SK-N-SH (cell line): ENCODE measurements around the gene OAF. TPM values are rescaled to one million over a fixed set of nuclear protein-coding genes. Genes with fewer than 3 reads are reported as not detected.

Source experiments
- CTCF ChIA-PET: fragments of 300-600, 350-600 bp; formaldehyde crosslinking; extraction: SDS; loops from one replicate; lab custom pipeline; 2021; lab: Yijun Ruan, JAX
- POLR2A ChIA-PET: fragments of 350-600 bp; sonication (Branson Sonifier 250); formaldehyde crosslinking; extraction: SDS; loops from one replicate; lab custom pipeline; 2020; ENCODE audit warnings: antibody characterized with exemption, inconsistent platforms; lab: Yijun Ruan, JAX
- DNase-seq: peaks from one replicate; pipeline ENCODE4 v3.0.0; 2012
- H2AFZ ChIP-seq: fragments of 200-600 bp; sonication (generic); 2 replicates; pipeline ENCODE4 v1.8.1; 2016; ENCODE audit warnings: antibody characterized with exemption, mild to moderate bottlenecking, low read depth
- H3F3A ChIP-seq: fragments of 200-600 bp; sonication (generic); replicated peaks from 2 replicates; pipeline ENCODE3; 2016; ENCODE audit warnings: antibody characterized with exemption, mild to moderate bottlenecking; ENCODE audit not compliant: insufficient read depth
- H3K27ac ChIP-seq, 2 experiments: fragments of 200-500 bp in 1 of 2; fragments of 200-600 bp in 1 of 2; sonication (Bioruptor generic) in 1 of 2; sonication (generic), shearing (Covaris generic) in 1 of 2; 2 replicates each; pipeline versions ENCODE4 v1.5.1 to v1.6.1; 2014 to 2016; ENCODE audit warnings: low read depth in 2 of 2, inconsistent platforms in 1 of 2, low read length in 1 of 2, mild to moderate bottlenecking in 1 of 2, mixed read lengths in 1 of 2
- H3K27me3 ChIP-seq: fragments of 200-600 bp; sonication (generic), shearing (Covaris generic); 2 replicates; pipeline ENCODE4 v1.6.1; 2016; ENCODE audit warnings: mixed run types; ENCODE audit not compliant: insufficient read depth
- H3K36me3 ChIP-seq, 2 experiments: fragments of 200-500 bp in 1 of 2; fragments of 200-600 bp in 1 of 2; sonication (Bioruptor generic) in 1 of 2; sonication (generic) in 1 of 2; replicated peaks in 1 of 2; 2 replicates each; pipeline versions ENCODE3 to v1.5.1; 2014 to 2016; ENCODE audit warnings: low read length in 1 of 2, mild to moderate bottlenecking in 1 of 2; ENCODE audit not compliant: insufficient read depth in 2 of 2, control insufficient read depth in 1 of 2
- H3K4me1 ChIP-seq, 2 experiments: fragments of 200-500 bp in 1 of 2; fragments of 200-600 bp in 1 of 2; sonication (Bioruptor generic) in 1 of 2; sonication (generic), shearing (Covaris generic) in 1 of 2; 2 replicates each; pipeline versions ENCODE4 v1.5.1 to v1.6.1; 2014 to 2016; ENCODE audit warnings: low read depth in 1 of 2, low read length in 1 of 2, mixed run types in 1 of 2; ENCODE audit not compliant: insufficient read depth in 2 of 2, control insufficient read depth in 1 of 2
- H3K4me2 ChIP-seq: fragments of 200-600 bp; sonication (generic), shearing (Covaris generic); 2 replicates; pipeline ENCODE4 v1.6.1; 2017; ENCODE audit warnings: mixed run types
- H3K4me3 ChIP-seq, 2 experiments: fragments of 200-500 bp in 1 of 2; fragments of 200-600 bp in 1 of 2; sonication (Bioruptor generic) in 1 of 2; sonication (generic), shearing (Covaris generic) in 1 of 2; 2 replicates each; pipeline versions ENCODE4 v1.5.1 to v1.8.1; 2014 to 2016; ENCODE audit warnings: low read depth in 2 of 2, inconsistent platforms in 1 of 2, low read length in 1 of 2, mild to moderate bottlenecking in 1 of 2, mixed read lengths in 1 of 2, moderate library complexity in 1 of 2
- H3K79me2 ChIP-seq: fragments of 200-600 bp; sonication (generic); 2 replicates; pipeline ENCODE4 v1.8.1; 2017; ENCODE audit warnings: mild to moderate bottlenecking; ENCODE audit not compliant: insufficient read depth
- H3K9ac ChIP-seq: fragments of 200-600 bp; sonication (generic); 2 replicates; pipeline ENCODE4 v1.6.1; 2017; ENCODE audit warnings: mixed run types
- H3K9me2 ChIP-seq: fragments of 200-600 bp; sonication (generic); 2 replicates; pipeline ENCODE4 v1.6.1; 2017; ENCODE audit warnings: mixed run types
- H3K9me3 ChIP-seq: fragments of 200-600 bp; sonication (generic); 2 replicates; pipeline ENCODE4 v1.6.1; 2017; ENCODE audit warnings: mixed run types, mild to moderate bottlenecking, moderate library complexity
- H4K20me1 ChIP-seq: fragments of 200-600 bp; sonication (generic); 2 replicates; pipeline ENCODE4 v1.6.1; 2017; ENCODE audit warnings: mild to moderate bottlenecking, mixed run types; ENCODE audit not compliant: insufficient read depth
- CHD2 ChIP-seq: fragments of 150-350 bp; IDR thresholded peaks from 2 replicates; pipeline ENCODE4 v1.6.1; 2018; ENCODE audit warnings: low read length; ENCODE audit not compliant: partially characterized antibody
- CTCF ChIP-seq: fragments of 200-600 bp; sonication (generic); IDR thresholded peaks from 2 replicates; pipeline ENCODE4 v1.6.1; 2017; ENCODE audit warnings: antibody characterized with exemption, mild to moderate bottlenecking, moderate library complexity
- EZH2phosphoT487 ChIP-seq: fragments of 200-600 bp; sonication (generic); IDR thresholded peaks from 2 replicates; pipeline ENCODE4 v1.6.1; 2017; ENCODE audit warnings: low read depth, mixed run types, mild to moderate bottlenecking, antibody characterized with exemption, moderate library complexity, borderline replicate concordance
- FOXJ3 ChIP-seq: sonication (generic); formaldehyde crosslinking; IDR thresholded peaks from 2 replicates; pipeline ENCODE4 v1.5.1; 2020; ENCODE audit warnings: mild to moderate bottlenecking, missing genetic modification reagents
- JUND ChIP-seq: IDR thresholded peaks from 2 replicates; pipeline ENCODE4 v1.4.0; 2012
- RAD21 ChIP-seq: IDR thresholded peaks from 2 replicates; pipeline ENCODE4 v1.6.1; 2012; ENCODE audit warnings: mild to moderate bottlenecking, low read length
- RXRA ChIP-seq: IDR thresholded peaks from 2 replicates; pipeline ENCODE4 v1.4.0; 2012; ENCODE audit warnings: low read depth, mild to moderate bottlenecking, borderline replicate concordance
- SMC3 ChIP-seq: IDR thresholded peaks from 2 replicates; pipeline ENCODE4 v1.6.1; 2012; ENCODE audit warnings: low read depth, low read length, improper control_type of control experiment
- YY1 ChIP-seq: IDR thresholded peaks from 2 replicates; pipeline ENCODE4 v1.4.0; 2012; ENCODE audit warnings: low read depth, mild to moderate bottlenecking
- WGBS: methylation state at CpG from one replicate; pipeline ENCODE4 v1.1.6; 2017; ENCODE audit warnings: low lambda C conversion rate; 5-methylcytosine and 5-hydroxymethylcytosine counted together
- polyA plus RNA-seq, 3 experiments: library from polyadenylated mRNA; depleted of rRNA; stranded (reverse); fragments of >200 nt; gene quantifications; 2 replicates each; pipeline ENCODE4 v1.2.3, GENCODE V29; 2012

The OAF gene
- polyA plus RNA-seq, 1 of the 3 experiments (the other 2 are of a cell fraction): 28.0 TPM

DNA sequence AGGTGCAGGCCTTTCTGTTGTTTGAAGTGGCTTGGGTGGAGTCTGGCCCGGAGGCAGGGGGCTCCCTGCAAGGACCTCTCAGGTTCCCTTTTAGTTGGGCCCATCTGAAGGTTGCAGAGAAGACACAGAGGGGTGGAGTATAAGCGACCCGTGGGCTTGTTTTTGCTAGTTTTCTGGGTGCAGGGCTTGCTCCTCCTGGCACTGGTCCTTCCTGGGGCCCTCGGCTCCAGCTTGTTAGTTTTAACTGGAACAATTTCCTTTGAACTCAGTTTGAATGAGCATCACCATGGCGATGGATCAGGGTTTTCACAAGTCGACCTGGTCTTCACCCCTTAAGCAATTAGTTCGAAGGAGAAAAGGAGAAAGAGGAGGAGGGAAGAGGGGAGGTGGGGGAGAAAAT, 28.5 kb upstream of the OAF start:
- ChIA-PET CTCF (interaction anchor here (0.6 to 8.0 kb wide), 8 partner anchors 10 to 305 kb away, joined by 3 to 68 read pairs (median 10); no protein-coding TSS in a partner anchor), POLR2A (no interaction called here)
- H3K9me2 ChIP-seq: no peaks in the 10 kb centered on the region
- H3K4me3 ChIP-seq: no peak overlapping the region
- H2AFZ ChIP-seq: no peak overlapping the region
- no peaks in the 10 kb centered on the region for H3K36me3 ChIP-seq
- H3K4me2 ChIP-seq: no peak overlapping the region
- no peaks in the 10 kb centered on the region for H3K27me3 ChIP-seq
- H3K9me3 ChIP-seq: no peaks in the 10 kb centered on the region
- 84% methylated on average over 7 of the region's 7 CpGs for WGBS
- no peak for TF ChIP-seq CHD2
- no peak for TF ChIP-seq RAD21
- no peak for TF ChIP-seq FOXJ3 (CRISPR knock-in tag)
- no peak for TF ChIP-seq JUND
- TF ChIP-seq RXRA: no peak
- TF ChIP-seq EZH2phosphoT487: no peak
- TF ChIP-seq YY1: no peak
- H3K9ac ChIP-seq: no peak overlapping the region
- no peaks in the 10 kb centered on the region for H3K79me2 ChIP-seq
- H3F3A ChIP-seq: no peaks in the 10 kb centered on the region
- DNase-seq: no peak
- H3K27ac ChIP-seq: no peak overlapping the region
- H3K4me1 ChIP-seq: peaks cover 5 to 45% of the 10 kb centered on the region in 2 experiments; a peak in 1 of 4 replicates
- H4K20me1 ChIP-seq: no peaks in the 10 kb centered on the region

DNA sequence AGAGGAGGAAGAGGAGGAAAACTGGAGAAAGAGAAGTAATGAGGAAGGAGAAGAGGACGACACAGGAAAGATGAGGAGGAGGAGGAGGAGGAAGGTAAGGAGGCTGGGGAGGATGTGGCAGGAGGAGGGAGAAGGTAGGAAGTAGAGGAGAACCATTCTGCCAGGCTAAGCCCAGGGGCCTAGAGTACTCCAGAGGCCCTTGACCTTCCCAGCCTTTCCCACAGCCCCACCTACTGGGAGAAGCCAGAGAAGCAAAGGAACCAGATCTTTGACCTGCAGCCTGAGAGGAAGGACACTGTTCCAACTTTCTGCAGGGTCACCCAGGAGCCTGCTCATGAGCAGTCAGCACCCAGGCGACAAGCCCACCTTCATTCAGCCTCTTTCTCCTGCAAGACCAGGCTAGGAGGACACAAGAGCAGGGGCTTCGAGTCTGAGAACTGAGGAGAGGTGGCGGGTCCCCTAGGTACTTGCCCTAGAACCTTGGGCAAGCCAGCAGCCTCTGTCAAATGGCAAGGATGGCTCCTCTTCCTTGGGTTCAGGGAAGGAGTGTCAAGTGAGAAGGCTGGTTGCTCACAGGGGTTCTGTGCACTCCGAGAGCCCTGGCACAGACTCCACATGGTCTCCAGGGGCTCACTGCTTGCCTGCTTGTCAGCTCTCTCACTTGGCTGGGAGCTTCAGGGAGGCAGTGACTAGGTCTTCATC, 27.9 kb upstream of the OAF start:
- H4K20me1 ChIP-seq: no peaks in the 10 kb centered on the region
- 49% methylated on average over 3 of the region's 5 CpGs for WGBS
- CTCF ChIA-PET: interaction anchor here (0.6 to 8.0 kb wide), 8 partner anchors 10 to 305 kb away, joined by 3 to 68 read pairs (median 8); no protein-coding TSS in a partner anchor
- no peak overlapping the region for H3K9ac ChIP-seq
- POLR2A ChIA-PET: no interaction called here
- H3K79me2 ChIP-seq: no peaks in the 10 kb centered on the region
- peaks cover 5 to 51% of the 10 kb centered on the region in 2 experiments; a peak in 2 of 4 replicates for H3K4me1 ChIP-seq
- TF ChIP-seq CTCF (peak; percentile 42), RAD21 (peak; percentile 42), SMC3 (no peak)
- no peaks in the 10 kb centered on the region for H3F3A ChIP-seq
- no peaks in the 10 kb centered on the region for H3K9me2 ChIP-seq
- no peak overlapping the region for H3K4me2 ChIP-seq
- no peak for DNase-seq
- H3K36me3 ChIP-seq: no peaks in the 10 kb centered on the region
- no peaks in the 10 kb centered on the region for H3K27me3 ChIP-seq
- no peak overlapping the region for H2AFZ ChIP-seq
- no peak overlapping the region for H3K27ac ChIP-seq
- no peaks in the 10 kb centered on the region for H3K9me3 ChIP-seq
- H3K4me3 ChIP-seq: no peak overlapping the region
